Stimulated activated memory B cell treated with anti-CD40 and anti-IgM and Interleukin-4, amounts not matched to agents 10 μg/mL and 1 μg/mL and 100 μg/mL, for 72 hours (primary cell): ENCODE results near the gene TTC6.

Experiments used
- ATAC-seq: fragments of 150-1000 bp; cut with Tn5 transposase; 2 replicates; pipeline ENCODE4 v1.10.0; 2021
- H3K27ac Mint-ChIP-seq: one replicate; pipeline ENCODE4 v1.8.0; 2022; ENCODE audit warnings: mild to moderate bottlenecking, mixed read lengths
- H3K27me3 Mint-ChIP-seq: one replicate; pipeline ENCODE4 v1.8.0; 2022; ENCODE audit warnings: mixed read lengths
- H3K36me3 Mint-ChIP-seq: one replicate; pipeline ENCODE4 v1.8.0; 2022; ENCODE audit warnings: mixed read lengths
- H3K4me1 Mint-ChIP-seq: one replicate; pipeline ENCODE4 v1.8.0; 2022; ENCODE audit warnings: mixed read lengths
- H3K4me3 Mint-ChIP-seq: one replicate; pipeline ENCODE4 v1.8.0; 2022; ENCODE audit warnings: mild to moderate bottlenecking, moderate library complexity, mixed read lengths
- H3K9me3 Mint-ChIP-seq: one replicate; pipeline ENCODE4 v1.8.0; 2022; ENCODE audit warnings: mixed read lengths

The TTC6 gene

GRCh38 chr14:37580146-37580545, 15.3 kb upstream of the TTC6 start:
- Mint-ChIP-seq H3K4me1 (no peaks in the 10 kb centered on the region), H3K36me3 (no peaks in the 10 kb centered on the region), H3K4me3 (no peak overlapping the region), H3K9me3 (peaks cover 2% of the 10 kb centered on the region), H3K27ac (no peak overlapping the region), H3K27me3 (peaks cover 2% of the 10 kb centered on the region)
- no peak for ATAC-seq

DNA sequence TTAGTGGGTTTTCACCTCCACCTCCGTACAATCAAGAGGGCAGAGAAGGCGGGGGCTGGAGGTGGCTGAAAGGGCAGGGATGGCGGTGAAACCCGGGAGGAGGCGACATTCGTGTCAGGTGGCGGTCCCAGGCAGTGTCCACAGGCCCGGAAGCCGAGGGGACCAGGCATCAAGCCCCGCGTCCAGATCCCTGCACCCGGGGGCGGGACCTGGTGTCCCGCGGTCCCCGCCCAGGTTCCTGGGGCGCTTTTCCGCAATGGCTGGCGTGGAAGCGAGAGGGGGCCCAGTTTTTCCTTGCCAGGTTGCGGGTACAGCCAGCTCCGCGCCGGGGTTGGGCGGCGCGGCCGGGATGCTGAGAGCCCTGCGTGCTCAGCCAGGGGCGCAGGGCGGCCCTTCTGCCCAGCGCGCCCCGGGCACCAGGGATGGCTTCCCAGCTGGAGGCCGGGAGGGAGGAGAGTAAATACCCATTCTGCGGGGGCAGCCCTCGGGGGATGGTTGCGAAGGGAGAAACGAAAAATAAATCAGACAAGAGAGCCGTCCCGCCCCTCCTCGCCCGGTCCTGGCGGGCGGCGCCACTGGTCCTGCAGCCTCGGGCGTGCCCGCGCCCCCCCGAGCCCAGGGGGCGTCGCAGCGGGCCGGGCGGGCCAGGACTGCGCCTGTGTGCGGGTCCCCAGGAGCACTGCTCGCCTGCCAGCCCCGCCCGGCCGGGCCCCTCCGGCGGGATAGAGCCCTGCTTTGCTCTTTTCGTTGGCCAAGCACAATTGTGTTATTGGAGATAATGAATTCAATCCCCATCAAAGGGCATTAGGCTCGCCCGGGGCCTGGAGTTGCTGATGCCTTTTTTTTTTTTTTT, 11.8 kb upstream of the TTC6 start:
- no peaks in the 10 kb centered on the region for H3K4me1 Mint-ChIP-seq
- H3K36me3 Mint-ChIP-seq = no peaks in the 10 kb centered on the region
- H3K4me3 Mint-ChIP-seq = no peak overlapping the region
- peaks cover 18% of the 10 kb centered on the region for H3K27me3 Mint-ChIP-seq
- no peak overlapping the region for H3K27ac Mint-ChIP-seq
- no peak for ATAC-seq
- H3K9me3 Mint-ChIP-seq = no peaks in the 10 kb centered on the region

- Mint-ChIP-seq H3K27ac (no peak overlapping the region), H3K4me3 (no peak overlapping the region), H3K27me3 (peaks cover 27% of the 10 kb centered on the region), H3K9me3 (no peaks in the 10 kb centered on the region), H3K36me3 (no peaks in the 10 kb centered on the region), H3K4me1 (no peaks in the 10 kb centered on the region)
- no peak for ATAC-seq
Observed at GRCh38 chr14:37584211-37585100, 11.0 kb upstream of the TTC6 start.

DNA sequence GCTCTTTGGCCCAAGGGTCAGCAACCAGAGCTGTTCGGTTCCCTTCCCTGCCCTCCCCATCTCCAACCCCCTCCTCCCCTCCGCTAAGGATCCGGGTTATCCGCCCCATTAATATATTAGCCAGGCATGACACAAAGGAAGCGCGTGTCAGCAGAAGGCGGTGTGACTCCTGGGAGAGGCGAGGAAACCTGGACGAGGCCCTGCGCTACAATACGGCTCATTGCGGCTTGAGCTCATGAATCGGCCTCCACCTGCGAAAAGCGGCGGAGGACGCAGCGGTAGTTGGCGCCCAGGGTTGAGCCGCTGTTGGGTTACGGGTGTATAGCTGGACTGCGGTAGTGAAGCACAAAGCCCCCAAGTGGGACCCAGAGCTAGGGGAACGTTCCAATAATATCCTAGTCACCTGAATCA, 10.3 kb upstream of the TTC6 start:
- peaks cover 31% of the 10 kb centered on the region for H3K27me3 Mint-ChIP-seq
- H3K9me3 Mint-ChIP-seq = no peaks in the 10 kb centered on the region
- no peak for ATAC-seq
- no peak overlapping the region for H3K4me3 Mint-ChIP-seq
- no peak overlapping the region for H3K27ac Mint-ChIP-seq
- H3K4me1 Mint-ChIP-seq = no peaks in the 10 kb centered on the region
- no peaks in the 10 kb centered on the region for H3K36me3 Mint-ChIP-seq

DNA sequence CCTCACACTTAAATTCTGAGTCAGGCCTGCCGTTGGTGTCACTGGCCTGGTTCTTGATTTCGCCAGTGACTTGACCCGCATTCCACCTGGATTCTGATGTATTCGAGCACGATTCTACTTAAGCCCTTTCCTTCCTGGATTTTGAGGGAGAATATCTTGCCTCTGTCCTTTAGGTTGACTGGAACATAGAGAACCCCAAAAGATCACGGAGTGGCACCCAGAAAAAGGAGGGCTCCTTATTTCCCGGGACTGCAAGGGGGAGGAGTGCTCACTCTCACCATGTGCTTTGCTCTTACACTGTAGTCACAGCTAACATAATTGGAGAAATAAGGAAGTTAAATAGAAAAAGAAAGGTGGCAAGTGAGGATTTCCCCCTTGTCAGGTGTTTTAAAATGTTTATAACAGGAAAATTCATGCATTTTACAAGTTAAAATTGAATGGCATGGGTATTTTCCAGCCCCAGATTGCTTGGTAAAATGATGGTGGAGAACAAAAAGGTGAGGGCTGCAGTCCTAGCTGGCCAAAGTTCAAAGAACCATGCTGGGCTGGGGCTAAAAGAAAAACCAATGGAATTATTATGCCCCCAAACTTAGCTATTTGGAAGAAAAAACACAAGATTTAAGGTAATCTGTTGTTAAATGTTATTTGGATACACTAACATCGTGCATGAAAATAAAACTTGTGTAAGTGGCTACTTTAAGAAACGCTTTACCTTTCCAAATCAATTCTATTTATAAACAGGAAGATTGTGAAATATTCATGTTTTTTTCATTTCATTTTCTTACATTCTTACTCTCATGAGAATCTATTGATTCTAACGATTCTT, 9.2 kb upstream of the TTC6 start:
- ATAC-seq = no peak
- no peak overlapping the region for H3K27ac Mint-ChIP-seq
- no peaks in the 10 kb centered on the region for H3K4me1 Mint-ChIP-seq
- H3K27me3 Mint-ChIP-seq = peaks cover 39% of the 10 kb centered on the region
- no peaks in the 10 kb centered on the region for H3K36me3 Mint-ChIP-seq
- H3K9me3 Mint-ChIP-seq = no peaks in the 10 kb centered on the region
- H3K4me3 Mint-ChIP-seq = no peak overlapping the region

GRCh38 chr14:37586797-37587130, 8.7 kb upstream of the TTC6 start:
- Mint-ChIP-seq H3K27me3 (peaks cover 45% of the 10 kb centered on the region), H3K9me3 (no peaks in the 10 kb centered on the region)

DNA sequence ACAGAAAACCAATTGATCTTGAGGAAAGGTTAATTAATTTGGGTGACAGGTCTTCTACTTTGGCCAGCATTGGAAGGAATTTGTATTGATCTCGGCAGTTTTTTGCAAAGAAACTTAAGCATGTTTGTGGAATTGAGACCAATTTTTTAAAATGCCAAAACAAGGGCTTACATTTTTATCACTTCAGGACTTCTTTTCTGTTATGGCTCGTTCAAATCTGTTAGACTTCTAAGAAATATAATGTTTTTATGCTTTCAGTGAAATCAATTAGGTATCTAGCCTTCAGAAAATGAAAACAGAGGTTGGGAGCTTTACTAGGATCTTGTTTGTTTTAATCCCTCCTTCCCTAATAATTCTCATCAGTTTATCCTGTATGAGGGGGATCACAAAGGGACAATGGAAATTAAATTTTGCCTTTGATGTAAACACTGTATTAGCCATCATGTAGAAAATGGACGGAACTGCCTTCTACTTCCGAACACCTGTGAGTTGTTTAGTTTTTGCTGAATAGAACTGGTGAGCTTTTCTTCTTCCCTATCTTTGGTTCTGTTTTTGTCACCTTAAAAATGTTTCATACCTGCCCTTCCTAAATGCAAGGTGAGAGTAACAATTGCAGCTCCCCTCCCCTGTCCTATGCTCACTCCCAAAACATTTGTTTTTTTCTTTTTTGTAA, 8.2 kb upstream of the TTC6 start:
- no peak overlapping the region for H3K27ac Mint-ChIP-seq
- no peaks in the 10 kb centered on the region for H3K4me1 Mint-ChIP-seq
- no peaks in the 10 kb centered on the region for H3K36me3 Mint-ChIP-seq
- peaks cover 50% of the 10 kb centered on the region for H3K27me3 Mint-ChIP-seq
- no peak for ATAC-seq
- H3K9me3 Mint-ChIP-seq = no peaks in the 10 kb centered on the region
- H3K4me3 Mint-ChIP-seq = no peak overlapping the region

More at GRCh38 chr14:37586797-37587130, 8.7 kb upstream of the TTC6 start:
- H3K36me3 Mint-ChIP-seq = no peaks in the 10 kb centered on the region
- no peaks in the 10 kb centered on the region for H3K4me1 Mint-ChIP-seq
- no peak for ATAC-seq
- H3K4me3 Mint-ChIP-seq = no peak overlapping the region
- H3K27ac Mint-ChIP-seq = no peak overlapping the region

GRCh38 chr14:37587881-37588666, 7.4 kb upstream of the TTC6 start:
- H3K9me3 Mint-ChIP-seq = no peaks in the 10 kb centered on the region
- H3K36me3 Mint-ChIP-seq = no peaks in the 10 kb centered on the region
- no peaks in the 10 kb centered on the region for H3K4me1 Mint-ChIP-seq
- no peak for ATAC-seq
- H3K4me3 Mint-ChIP-seq = no peak overlapping the region
- no peak overlapping the region for H3K27ac Mint-ChIP-seq
- peaks cover 58% of the 10 kb centered on the region for H3K27me3 Mint-ChIP-seq

- peaks cover 60% of the 10 kb centered on the region for H3K27me3 Mint-ChIP-seq
- no peaks in the 10 kb centered on the region for H3K9me3 Mint-ChIP-seq
- ATAC-seq = no peak
- no peak overlapping the region for H3K27ac Mint-ChIP-seq
- H3K4me3 Mint-ChIP-seq = no peak overlapping the region
- no peaks in the 10 kb centered on the region for H3K4me1 Mint-ChIP-seq
- no peaks in the 10 kb centered on the region for H3K36me3 Mint-ChIP-seq
Observed at GRCh38 chr14:37588667-37588955, 6.8 kb upstream of the TTC6 start.

DNA sequence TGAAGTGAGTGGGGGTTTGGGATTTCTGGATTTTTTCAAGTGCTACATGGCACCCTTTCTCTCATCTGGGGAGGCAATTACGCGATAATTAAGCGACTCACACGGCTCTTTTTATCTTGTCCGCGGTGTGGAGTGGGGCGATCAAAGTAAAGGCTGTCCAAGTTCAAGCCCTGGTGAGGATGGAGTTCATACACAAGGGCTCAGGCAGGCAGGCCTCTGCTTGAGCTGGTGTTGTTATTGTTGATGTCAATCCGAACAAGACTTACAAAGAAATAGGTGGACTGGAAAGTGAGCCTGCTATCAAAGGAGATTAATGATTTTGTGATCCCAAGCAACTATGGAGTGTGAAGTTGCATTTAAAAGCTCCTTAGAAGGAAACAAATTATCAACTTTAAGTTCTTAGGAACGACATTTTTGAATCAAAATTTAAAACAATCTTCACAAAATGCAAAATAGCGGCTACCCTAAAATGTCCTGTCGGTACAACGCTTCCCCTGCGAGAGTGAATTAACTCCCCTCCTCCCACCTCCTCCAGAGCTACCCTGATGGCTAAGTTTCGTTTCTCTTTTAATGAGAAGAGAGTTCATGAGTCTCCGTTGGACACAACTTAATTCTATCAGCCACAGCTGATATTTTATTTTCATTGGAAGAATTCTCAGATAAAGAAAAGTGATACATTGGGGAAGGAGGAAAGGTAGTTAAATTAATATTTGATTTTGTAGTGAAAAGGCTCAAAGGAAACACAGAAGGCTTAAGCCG, 6.3 kb upstream of the TTC6 start:
- Mint-ChIP-seq H3K9me3 (no peaks in the 10 kb centered on the region), H3K36me3 (no peaks in the 10 kb centered on the region), H3K27ac (no peak overlapping the region), H3K27me3 (peaks cover 65% of the 10 kb centered on the region), H3K4me3 (no peak overlapping the region), H3K4me1 (no peaks in the 10 kb centered on the region)
- no peak for ATAC-seq

- H3K4me1 Mint-ChIP-seq = no peaks in the 10 kb centered on the region
- ATAC-seq = no peak
- H3K36me3 Mint-ChIP-seq = no peaks in the 10 kb centered on the region
- H3K27ac Mint-ChIP-seq = no peak overlapping the region
- peaks cover 69% of the 10 kb centered on the region for H3K27me3 Mint-ChIP-seq
- H3K9me3 Mint-ChIP-seq = no peaks in the 10 kb centered on the region
- no peak overlapping the region for H3K4me3 Mint-ChIP-seq
Observed at GRCh38 chr14:37589715-37590427, 5.6 kb upstream of the TTC6 start.

- Mint-ChIP-seq H3K9me3 (no peaks in the 10 kb centered on the region), H3K27me3 (peaks cover 66% of the 10 kb centered on the region), H3K27ac (no peak overlapping the region), H3K36me3 (no peaks in the 10 kb centered on the region), H3K4me3 (no peak overlapping the region), H3K4me1 (peaks cover under 1% of the 10 kb centered on the region)
- no peak for ATAC-seq
Observed at GRCh38 chr14:37590428-37591139, 4.8 kb upstream of the TTC6 start.
